Measurements from ENCODE around the gene SLC2A13. TPM values are rescaled to one million over a fixed set of nuclear protein-coding genes. Genes with fewer than 3 reads are reported as not detected.

SLC2A13 gene
- total RNA-seq, 1 experiment from 2014 or later: 7.0 TPM

DNA sequence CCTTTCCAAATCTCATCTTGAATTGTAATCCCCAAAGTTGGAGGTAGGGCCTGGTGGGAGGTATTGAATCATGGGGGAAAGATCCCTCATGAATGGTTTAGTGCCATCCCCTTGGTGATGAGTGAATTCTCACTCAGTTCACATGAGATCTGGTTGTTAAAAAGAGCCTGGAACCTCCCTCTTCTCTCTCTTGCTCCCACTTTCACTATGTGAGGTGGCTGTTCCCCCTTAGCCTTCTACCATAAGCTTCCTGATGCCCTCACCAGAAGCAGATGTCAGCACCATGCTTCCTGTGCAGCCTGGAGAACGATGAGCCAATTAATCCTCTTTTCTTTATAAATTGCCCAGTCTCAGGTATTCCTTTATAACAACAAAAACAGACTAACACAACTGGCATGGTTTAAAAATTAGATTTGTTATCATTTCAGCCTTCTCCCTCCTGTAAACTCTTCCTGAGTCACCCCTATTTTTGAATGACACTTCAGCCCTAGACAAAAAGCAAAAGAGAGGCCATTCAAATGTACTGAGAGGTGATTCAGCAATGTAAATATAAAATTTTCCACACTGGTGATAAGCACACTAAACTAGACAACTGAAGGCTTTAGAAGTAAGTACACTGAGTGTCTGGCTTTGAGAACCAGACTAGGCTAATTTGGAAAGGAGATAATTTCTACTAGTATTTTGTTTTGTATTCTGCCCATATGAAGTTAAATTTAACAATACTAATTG, 274.1 kb downstream of the SLC2A13 start:
- Histone ChIP-seq H3K4me2 (ENCODE audit: insufficient read depth, insufficient read length, low read length) (no peak overlapping the region), H2BK5ac (ENCODE audit: insufficient read length, low read length) (no peak overlapping the region)
- TF ChIP-seq, protein P1, sequence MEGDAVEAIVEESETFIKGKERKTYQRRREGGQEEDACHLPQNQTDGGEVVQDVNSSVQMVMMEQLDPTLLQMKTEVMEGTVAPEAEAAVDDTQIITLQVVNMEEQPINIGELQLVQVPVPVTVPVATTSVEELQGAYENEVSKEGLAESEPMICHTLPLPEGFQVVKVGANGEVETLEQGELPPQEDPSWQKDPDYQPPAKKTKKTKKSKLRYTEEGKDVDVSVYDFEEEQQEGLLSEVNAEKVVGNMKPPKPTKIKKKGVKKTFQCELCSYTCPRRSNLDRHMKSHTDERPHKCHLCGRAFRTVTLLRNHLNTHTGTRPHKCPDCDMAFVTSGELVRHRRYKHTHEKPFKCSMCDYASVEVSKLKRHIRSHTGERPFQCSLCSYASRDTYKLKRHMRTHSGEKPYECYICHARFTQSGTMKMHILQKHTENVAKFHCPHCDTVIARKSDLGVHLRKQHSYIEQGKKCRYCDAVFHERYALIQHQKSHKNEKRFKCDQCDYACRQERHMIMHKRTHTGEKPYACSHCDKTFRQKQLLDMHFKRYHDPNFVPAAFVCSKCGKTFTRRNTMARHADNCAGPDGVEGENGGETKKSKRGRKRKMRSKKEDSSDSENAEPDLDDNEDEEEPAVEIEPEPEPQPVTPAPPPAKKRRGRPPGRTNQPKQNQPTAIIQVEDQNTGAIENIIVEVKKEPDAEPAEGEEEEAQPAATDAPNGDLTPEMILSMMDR (conservative IDR thresholded peaks at IDR 0.05): no peak

More for the DNA sequence above, 274.1 kb downstream of the SLC2A13 start:
- Histone ChIP-seq H3K14ac (ENCODE audit: insufficient read depth, low read length) (no peak overlapping the region), H3K18ac (ENCODE audit: insufficient read length, low read depth, low read length) (no peak overlapping the region), H3K9me3 (ENCODE audit: control insufficient read depth, low read depth, low read length) (no peaks in the 10 kb centered on the region), H4K8ac (replicated peaks; ENCODE audit: insufficient read length, low read depth, low read length) (no peak overlapping the region), H2BK120ac (ENCODE audit: low read depth, low read length, poor library complexity, severe bottlenecking) (no peak overlapping the region), H4K20me1 (ENCODE audit: control insufficient read depth, insufficient read depth, insufficient read length) (no peaks in the 10 kb centered on the region), H3K79me1 (ENCODE audit: insufficient read depth, low read depth, low read length, poor library complexity, severe bottlenecking) (no peaks in the 10 kb centered on the region), H2BK20ac (ENCODE audit: low read depth, low read length, poor library complexity, severe bottlenecking) (no peak overlapping the region), H3K23me2 (ENCODE audit: insufficient read length, low read depth, low read length, poor library complexity, severe bottlenecking) (no peaks in the 10 kb centered on the region), H2AFZ (ENCODE audit: low read length) (no peak overlapping the region), H3K27me3 (ENCODE audit: insufficient read depth, low read length) (no peaks in the 10 kb centered on the region), H3K9ac (ENCODE audit: extremely low read depth, insufficient read length, low read length) (no peak overlapping the region), H3K4ac (ENCODE audit: low read depth, low read length) (no peak overlapping the region), H3K23ac (ENCODE audit: insufficient read length, low read depth, low read length) (no peak overlapping the region), H4K5ac (ENCODE audit: insufficient read length, low read depth, low read length) (no peak overlapping the region), H2BK15ac (ENCODE audit: low read depth, low read length) (no peak overlapping the region), H3K79me2 (ENCODE audit: insufficient read depth, low read length) (no peaks in the 10 kb centered on the region), H3K27ac (ENCODE audit: insufficient read length, low read depth, low read length) (no peak overlapping the region), H3T11ph (ENCODE audit: low read length) (no peak overlapping the region), H3K4me1 (ENCODE audit: insufficient read depth, low read length) (no peaks in the 10 kb centered on the region), H2BK12ac (ENCODE audit: insufficient read length, low read depth, low read length) (no peak overlapping the region), H2AK5ac (ENCODE audit: insufficient read length, low read length) (no peak overlapping the region), H3K56ac (ENCODE audit: insufficient read length, low read depth, low read length) (no peak overlapping the region), H4K91ac (ENCODE audit: insufficient read length, low read depth, low read length) (no peak overlapping the region)
- no peaks in the 10 kb centered on the region for H3K27me3 Mint-ChIP-seq (ENCODE audit: low read depth)
- H3K4me1 Mint-ChIP-seq: no peaks in the 10 kb centered on the region
- no peak for DNase-seq
- no peaks in the 10 kb centered on the region for H3K9me3 Mint-ChIP-seq
- no peak overlapping the region for H3K4me3 Mint-ChIP-seq
- no peak overlapping the region for H3K27ac Mint-ChIP-seq
- no CpG with 5 or more reads among the region's 1 CpG for WGBS (ENCODE audit: extremely low coverage, insufficient read length, low lambda C conversion rate)
- no peaks in the 10 kb centered on the region for H3K36me3 Mint-ChIP-seq (ENCODE audit: insufficient read depth in 1 of 3, low read depth in 3 of 3)
